Neural progenitor cell (in vitro differentiated cells): Measurements from ENCODE around the gene WDFY2.

Source experiments
- EZH2 ChIP-seq: fragments of 200-600 bp; sonication (generic); IDR thresholded peaks from 2 replicates; pipeline ENCODE4 v1.6.1; 2017; ENCODE audit warnings: antibody characterized with exemption, mild to moderate bottlenecking, moderate library complexity
- EZH2phosphoT487 ChIP-seq: fragments of 200-600 bp; sonication (generic); IDR thresholded peaks from 2 replicates; pipeline ENCODE4 v1.6.1; 2017; ENCODE audit warnings: antibody characterized with exemption
- TF ChIP-seq, protein P1 (sequence below): fragments of 200-600 bp; sonication (generic); IDR thresholded peaks from 2 replicates; pipeline ENCODE4 v1.5.1; 2017; ENCODE audit warnings: antibody characterized with exemption, mild to moderate bottlenecking

GRCh38 chr13:51777921-51778320 is 193.7 kb downstream of the WDFY2 start:
- no peak for TF ChIP-seq EZH2
- TF ChIP-seq, protein P1, sequence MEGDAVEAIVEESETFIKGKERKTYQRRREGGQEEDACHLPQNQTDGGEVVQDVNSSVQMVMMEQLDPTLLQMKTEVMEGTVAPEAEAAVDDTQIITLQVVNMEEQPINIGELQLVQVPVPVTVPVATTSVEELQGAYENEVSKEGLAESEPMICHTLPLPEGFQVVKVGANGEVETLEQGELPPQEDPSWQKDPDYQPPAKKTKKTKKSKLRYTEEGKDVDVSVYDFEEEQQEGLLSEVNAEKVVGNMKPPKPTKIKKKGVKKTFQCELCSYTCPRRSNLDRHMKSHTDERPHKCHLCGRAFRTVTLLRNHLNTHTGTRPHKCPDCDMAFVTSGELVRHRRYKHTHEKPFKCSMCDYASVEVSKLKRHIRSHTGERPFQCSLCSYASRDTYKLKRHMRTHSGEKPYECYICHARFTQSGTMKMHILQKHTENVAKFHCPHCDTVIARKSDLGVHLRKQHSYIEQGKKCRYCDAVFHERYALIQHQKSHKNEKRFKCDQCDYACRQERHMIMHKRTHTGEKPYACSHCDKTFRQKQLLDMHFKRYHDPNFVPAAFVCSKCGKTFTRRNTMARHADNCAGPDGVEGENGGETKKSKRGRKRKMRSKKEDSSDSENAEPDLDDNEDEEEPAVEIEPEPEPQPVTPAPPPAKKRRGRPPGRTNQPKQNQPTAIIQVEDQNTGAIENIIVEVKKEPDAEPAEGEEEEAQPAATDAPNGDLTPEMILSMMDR = no peak
- no peak for TF ChIP-seq EZH2phosphoT487
